OCI-LY1 (cell line): ENCODE data around the gene NOX5.

Experiments
- H2AFZ ChIP-seq: fragments of 200-600 bp; sonication (generic), shearing (Covaris generic); 2 replicates; pipeline ENCODE4 v1.6.0; 2014; ENCODE audit warnings: antibody characterized with exemption, mild to moderate bottlenecking, low read length
- H3F3A ChIP-seq: fragments of 200-600 bp; sonication (generic), shearing (Covaris generic); 2 replicates; pipeline ENCODE4 v1.6.0; 2014; ENCODE audit warnings: mild to moderate bottlenecking, antibody characterized with exemption, low read length, moderate library complexity; ENCODE audit not compliant: insufficient read depth
- H3K27ac ChIP-seq: fragments of 200-600 bp; sonication (generic); 2 replicates; pipeline ENCODE4 v1.5.1; 2014; ENCODE audit warnings: low read length, mixed run types, mild to moderate bottlenecking, low read depth; ENCODE audit not compliant: poor library complexity, severe bottlenecking
- H3K27me3 ChIP-seq: fragments of 200-600 bp; sonication (generic); 2 replicates; pipeline ENCODE4 v1.6.0; 2014; ENCODE audit warnings: antibody characterized with exemption, mild to moderate bottlenecking, low read length, moderate library complexity; ENCODE audit not compliant: insufficient read depth
- H3K36me3 ChIP-seq: fragments of 200-600 bp; sonication (generic); 2 replicates; pipeline ENCODE4 v1.6.1; 2014; ENCODE audit warnings: mild to moderate bottlenecking, antibody characterized with exemption, low read length, moderate library complexity, mixed read lengths; ENCODE audit not compliant: insufficient read depth
- H3K4me1 ChIP-seq: fragments of 200-600 bp; sonication (generic); 2 replicates; pipeline ENCODE4 v1.5.1; 2014; ENCODE audit warnings: mild to moderate bottlenecking, low read length, moderate library complexity; ENCODE audit not compliant: insufficient read depth, severe bottlenecking
- H3K4me2 ChIP-seq: fragments of 200-600 bp; sonication (generic), shearing (Covaris generic); 2 replicates; pipeline ENCODE4 v1.6.1; 2014; ENCODE audit warnings: low read length
- H3K4me3 ChIP-seq: fragments of 200-600 bp; sonication (generic); 2 replicates; pipeline ENCODE4 v1.5.1; 2014; ENCODE audit warnings: low read length, low read depth, mild to moderate bottlenecking, mixed read lengths; ENCODE audit not compliant: poor library complexity, severe bottlenecking
- H3K79me2 ChIP-seq: fragments of 200-600 bp; shearing (Covaris generic); 2 replicates; pipeline ENCODE4 v1.6.1; 2016; ENCODE audit warnings: mixed run types, low read length, mixed read lengths; ENCODE audit not compliant: insufficient read depth
- H3K9ac ChIP-seq: fragments of 200-600 bp; sonication (generic), shearing (Covaris generic); 2 replicates; pipeline ENCODE4 v1.6.1; 2014; ENCODE audit warnings: mild to moderate bottlenecking, low read length, mixed read lengths
- H3K9me2 ChIP-seq: fragments of 200-600 bp; sonication (generic), shearing (Covaris generic); 2 replicates; pipeline ENCODE4 v1.6.1; 2014; ENCODE audit warnings: low read depth, mild to moderate bottlenecking, low read length, mixed read lengths
- H3K9me3 ChIP-seq: fragments of 200-600 bp; shearing (Covaris generic); 2 replicates; pipeline ENCODE4 v1.6.1; 2014; ENCODE audit warnings: low read length, mixed read lengths
- H4K20me1 ChIP-seq: fragments of 200-600 bp; sonication (generic), shearing (Covaris generic); 2 replicates; pipeline ENCODE4 v1.6.0; 2016; ENCODE audit warnings: mild to moderate bottlenecking, low read length; ENCODE audit not compliant: insufficient read depth
- EZH2 ChIP-seq: fragments of 200-600 bp; sonication (generic), shearing (Covaris generic); IDR thresholded peaks from 2 replicates; pipeline ENCODE4 v1.8.0; 2017; ENCODE audit warnings: borderline replicate concordance, mixed run types, mild to moderate bottlenecking, antibody characterized with exemption, low read length, moderate library complexity, mixed read lengths
- TF ChIP-seq, protein P1 (sequence below): fragments of 200-600 bp; sonication (generic), shearing (Covaris generic); IDR thresholded peaks from 2 replicates; pipeline ENCODE4 v1.5.1; 2017; ENCODE audit warnings: mild to moderate bottlenecking, antibody characterized with exemption, low read length, moderate library complexity, mixed read lengths

The NOX5 gene

DNA sequence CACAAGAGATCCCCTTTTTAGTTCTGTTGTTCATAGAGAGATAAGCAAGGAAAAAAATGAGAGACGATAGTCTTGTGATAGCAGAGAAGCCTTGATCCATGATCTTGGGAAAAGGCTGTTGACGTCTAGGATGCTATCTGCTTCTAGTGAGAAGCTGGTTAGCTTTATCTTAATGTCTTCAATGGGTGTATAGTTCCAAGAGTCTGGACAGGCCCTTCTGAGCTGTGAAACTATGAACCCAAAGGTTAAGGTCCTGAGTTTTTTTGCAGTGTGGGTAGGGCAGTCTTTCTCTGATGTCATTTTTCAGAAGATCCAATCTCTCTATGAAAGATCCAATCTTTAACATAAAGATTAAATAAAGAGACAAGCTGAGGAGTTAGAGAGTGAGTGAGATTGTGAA, 10.5 kb upstream of the NOX5 start:
- Histone ChIP-seq H3K27me3 (no peaks in the 10 kb centered on the region), H3K9ac (no peak overlapping the region)
- TF ChIP-seq, protein P1, sequence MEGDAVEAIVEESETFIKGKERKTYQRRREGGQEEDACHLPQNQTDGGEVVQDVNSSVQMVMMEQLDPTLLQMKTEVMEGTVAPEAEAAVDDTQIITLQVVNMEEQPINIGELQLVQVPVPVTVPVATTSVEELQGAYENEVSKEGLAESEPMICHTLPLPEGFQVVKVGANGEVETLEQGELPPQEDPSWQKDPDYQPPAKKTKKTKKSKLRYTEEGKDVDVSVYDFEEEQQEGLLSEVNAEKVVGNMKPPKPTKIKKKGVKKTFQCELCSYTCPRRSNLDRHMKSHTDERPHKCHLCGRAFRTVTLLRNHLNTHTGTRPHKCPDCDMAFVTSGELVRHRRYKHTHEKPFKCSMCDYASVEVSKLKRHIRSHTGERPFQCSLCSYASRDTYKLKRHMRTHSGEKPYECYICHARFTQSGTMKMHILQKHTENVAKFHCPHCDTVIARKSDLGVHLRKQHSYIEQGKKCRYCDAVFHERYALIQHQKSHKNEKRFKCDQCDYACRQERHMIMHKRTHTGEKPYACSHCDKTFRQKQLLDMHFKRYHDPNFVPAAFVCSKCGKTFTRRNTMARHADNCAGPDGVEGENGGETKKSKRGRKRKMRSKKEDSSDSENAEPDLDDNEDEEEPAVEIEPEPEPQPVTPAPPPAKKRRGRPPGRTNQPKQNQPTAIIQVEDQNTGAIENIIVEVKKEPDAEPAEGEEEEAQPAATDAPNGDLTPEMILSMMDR: no peak
- no peak for TF ChIP-seq EZH2

DNA sequence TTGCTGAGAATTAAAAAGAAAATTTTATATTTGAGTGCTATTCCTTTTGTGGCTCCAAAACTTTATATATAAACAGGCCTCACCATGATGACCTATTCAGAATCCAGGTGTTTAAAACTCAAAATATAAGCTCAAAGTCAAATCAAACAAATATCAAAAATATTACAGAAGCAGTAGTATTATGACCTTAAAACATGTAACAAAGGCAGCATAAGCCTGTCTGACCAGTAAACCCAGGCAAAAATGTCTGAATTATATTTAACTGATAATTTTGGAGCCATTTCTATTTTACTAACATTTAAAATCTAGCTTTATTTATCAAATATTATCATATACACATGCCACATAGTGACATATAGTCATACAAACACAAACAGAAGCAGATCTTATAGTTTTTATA, 6.4 kb upstream of the NOX5 start:
- Histone ChIP-seq H3K4me2 (no peak overlapping the region), H3K9ac (no peak overlapping the region), H3K27me3 (no peaks in the 10 kb centered on the region), H3K79me2 (no peaks in the 10 kb centered on the region), H3K27ac (no peak overlapping the region), H3K9me3 (peaks cover 7% of the 10 kb centered on the region), H3K9me2 (no peaks in the 10 kb centered on the region), H3K4me3 (no peak overlapping the region), H3F3A (no peaks in the 10 kb centered on the region), H4K20me1 (no peaks in the 10 kb centered on the region), H3K36me3 (no peaks in the 10 kb centered on the region), H3K4me1 (no peaks in the 10 kb centered on the region), H2AFZ (no peak overlapping the region)
- TF ChIP-seq, protein P1: no peak
- TF ChIP-seq EZH2: no peak

More for the DNA sequence above, 10.5 kb upstream of the NOX5 start:
- H3K4me1 ChIP-seq: no peaks in the 10 kb centered on the region
- H3K4me3 ChIP-seq: no peak overlapping the region
- H3K36me3 ChIP-seq: no peaks in the 10 kb centered on the region
- H2AFZ ChIP-seq: no peak overlapping the region
- no peaks in the 10 kb centered on the region for H4K20me1 ChIP-seq
- H3K79me2 ChIP-seq: no peaks in the 10 kb centered on the region
- H3K4me2 ChIP-seq: no peak overlapping the region
- H3F3A ChIP-seq: no peaks in the 10 kb centered on the region
- no peaks in the 10 kb centered on the region for H3K9me2 ChIP-seq
- H3K27ac ChIP-seq: no peak overlapping the region
- H3K9me3 ChIP-seq: peaks cover 7% of the 10 kb centered on the region

DNA sequence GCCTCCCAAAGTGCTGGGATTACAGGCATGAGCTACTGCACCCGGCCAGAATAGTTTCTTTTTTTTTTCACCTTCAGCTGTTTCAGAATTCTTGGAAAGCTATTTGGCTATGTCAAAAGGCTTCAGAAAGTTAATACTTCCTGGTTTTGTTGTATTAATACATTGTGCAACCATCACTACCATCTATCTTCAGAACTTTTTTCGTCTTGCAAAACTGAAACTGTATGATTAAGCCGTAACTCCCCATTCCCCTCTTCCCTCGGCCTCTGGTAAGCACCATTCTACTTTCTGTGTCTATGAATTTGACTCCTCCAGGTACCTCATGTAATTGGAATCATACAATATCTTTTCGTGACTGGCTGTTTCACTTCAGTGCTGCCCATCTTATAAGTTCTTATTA, 5.2 kb upstream of the NOX5 start:
- H3K4me1 ChIP-seq: no peaks in the 10 kb centered on the region
- H2AFZ ChIP-seq: no peak overlapping the region
- TF ChIP-seq, protein P1: no peak
- TF ChIP-seq EZH2: no peak
- peaks cover 7% of the 10 kb centered on the region for H3K9me3 ChIP-seq
- H3K36me3 ChIP-seq: no peaks in the 10 kb centered on the region
- no peaks in the 10 kb centered on the region for H3K27me3 ChIP-seq
- H4K20me1 ChIP-seq: no peaks in the 10 kb centered on the region
- no peak overlapping the region for H3K27ac ChIP-seq
- H3K4me2 ChIP-seq: no peak overlapping the region
- H3K9me2 ChIP-seq: no peaks in the 10 kb centered on the region
- H3K9ac ChIP-seq: no peak overlapping the region
- H3K4me3 ChIP-seq: no peak overlapping the region
- H3K79me2 ChIP-seq: no peaks in the 10 kb centered on the region
- no peaks in the 10 kb centered on the region for H3F3A ChIP-seq
